ENCODE results near the gene PPP1R14B. TPM values are rescaled to one million over a fixed set of nuclear protein-coding genes. Genes with fewer than 3 reads are reported as not detected.

Gene PPP1R14B
- total and polyA plus RNA-seq, 2 of the 13 experiments (the other 11 are each of a cell fraction or from before 2014, with no cell fraction given) = 110 to 148 TPM

DNA sequence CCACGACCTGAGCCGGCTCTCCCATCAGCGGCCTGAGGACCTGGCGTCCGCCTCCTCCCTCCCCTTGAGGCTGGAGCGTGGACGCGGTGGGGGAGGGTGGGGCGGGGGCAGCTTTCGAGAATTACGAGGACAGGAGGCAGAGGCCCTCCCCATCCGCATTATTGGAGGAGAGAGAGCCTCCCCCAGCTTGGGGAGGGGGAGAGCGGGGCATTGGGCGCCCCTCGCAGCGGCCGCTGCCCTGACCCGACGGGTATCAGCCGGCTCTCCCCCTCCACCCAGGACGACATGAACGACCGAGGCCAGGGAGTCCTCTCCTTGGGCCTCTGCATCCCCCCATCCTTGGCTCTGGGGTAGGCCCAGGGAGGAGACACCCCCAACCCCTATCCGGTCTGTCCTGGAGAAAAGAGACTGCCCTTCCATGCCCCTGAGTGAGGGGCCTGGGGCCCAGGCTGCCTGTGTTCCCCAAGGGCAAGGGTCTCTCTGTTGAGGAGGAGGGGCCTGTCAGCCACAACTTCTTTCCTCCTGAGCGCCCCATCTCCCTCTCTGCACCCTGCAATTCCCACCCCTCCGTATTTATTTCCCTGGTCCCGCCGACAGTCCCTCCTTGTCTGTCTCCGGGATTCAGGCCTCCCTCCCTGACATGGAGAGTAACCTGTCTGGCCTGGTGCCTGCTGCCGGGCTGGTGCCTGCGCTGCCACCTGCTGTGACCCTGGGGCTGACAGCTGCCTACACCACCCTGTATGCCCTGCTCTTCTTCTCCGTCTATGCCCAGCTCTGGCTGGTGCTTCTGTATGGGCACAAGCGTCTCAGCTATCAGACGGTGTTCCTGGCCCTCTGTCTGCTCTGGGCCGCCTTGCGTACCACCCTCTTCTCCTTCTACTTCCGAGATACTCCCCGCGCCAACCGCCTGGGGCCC, 39.4 kb upstream of the PPP1R14B start (continued):
- TF ChIP-seq KLF6 (CRISPR knock-in tag; IDR thresholded peaks at IDR 0.05) = 0 out of 2 replicates have a peak, but pooled peaks have one; percentile 15
- TF ChIP-seq CBX2 (IDR thresholded peaks at IDR 0.05; ENCODE audit: low read depth, low read length) = no peak
- no peak for TF ChIP-seq CBX2 (CRISPR knock-in tag; IDR thresholded peaks at IDR 0.05; ENCODE audit: low read depth)
- TF ChIP-seq MEIS1 (CRISPR knock-in tag; IDR thresholded peaks at IDR 0.05; ENCODE audit: borderline replicate concordance) = no peak
- TF ChIP-seq, protein P1, sequence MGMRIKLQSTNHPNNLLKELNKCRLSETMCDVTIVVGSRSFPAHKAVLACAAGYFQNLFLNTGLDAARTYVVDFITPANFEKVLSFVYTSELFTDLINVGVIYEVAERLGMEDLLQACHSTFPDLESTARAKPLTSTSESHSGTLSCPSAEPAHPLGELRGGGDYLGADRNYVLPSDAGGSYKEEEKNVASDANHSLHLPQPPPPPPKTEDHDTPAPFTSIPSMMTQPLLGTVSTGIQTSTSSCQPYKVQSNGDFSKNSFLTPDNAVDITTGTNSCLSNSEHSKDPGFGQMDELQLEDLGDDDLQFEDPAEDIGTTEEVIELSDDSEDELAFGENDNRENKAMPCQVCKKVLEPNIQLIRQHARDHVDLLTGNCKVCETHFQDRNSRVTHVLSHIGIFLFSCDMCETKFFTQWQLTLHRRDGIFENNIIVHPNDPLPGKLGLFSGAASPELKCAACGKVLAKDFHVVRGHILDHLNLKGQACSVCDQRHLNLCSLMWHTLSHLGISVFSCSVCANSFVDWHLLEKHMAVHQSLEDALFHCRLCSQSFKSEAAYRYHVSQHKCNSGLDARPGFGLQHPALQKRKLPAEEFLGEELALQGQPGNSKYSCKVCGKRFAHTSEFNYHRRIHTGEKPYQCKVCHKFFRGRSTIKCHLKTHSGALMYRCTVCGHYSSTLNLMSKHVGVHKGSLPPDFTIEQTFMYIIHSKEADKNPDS (CRISPR knock-in tag; IDR thresholded peaks at IDR 0.05) = no peak
- no peak for TF ChIP-seq TP53 (CRISPR knock-in tag; conservative IDR thresholded peaks at IDR 0.05)
- TF ChIP-seq, protein P2, sequence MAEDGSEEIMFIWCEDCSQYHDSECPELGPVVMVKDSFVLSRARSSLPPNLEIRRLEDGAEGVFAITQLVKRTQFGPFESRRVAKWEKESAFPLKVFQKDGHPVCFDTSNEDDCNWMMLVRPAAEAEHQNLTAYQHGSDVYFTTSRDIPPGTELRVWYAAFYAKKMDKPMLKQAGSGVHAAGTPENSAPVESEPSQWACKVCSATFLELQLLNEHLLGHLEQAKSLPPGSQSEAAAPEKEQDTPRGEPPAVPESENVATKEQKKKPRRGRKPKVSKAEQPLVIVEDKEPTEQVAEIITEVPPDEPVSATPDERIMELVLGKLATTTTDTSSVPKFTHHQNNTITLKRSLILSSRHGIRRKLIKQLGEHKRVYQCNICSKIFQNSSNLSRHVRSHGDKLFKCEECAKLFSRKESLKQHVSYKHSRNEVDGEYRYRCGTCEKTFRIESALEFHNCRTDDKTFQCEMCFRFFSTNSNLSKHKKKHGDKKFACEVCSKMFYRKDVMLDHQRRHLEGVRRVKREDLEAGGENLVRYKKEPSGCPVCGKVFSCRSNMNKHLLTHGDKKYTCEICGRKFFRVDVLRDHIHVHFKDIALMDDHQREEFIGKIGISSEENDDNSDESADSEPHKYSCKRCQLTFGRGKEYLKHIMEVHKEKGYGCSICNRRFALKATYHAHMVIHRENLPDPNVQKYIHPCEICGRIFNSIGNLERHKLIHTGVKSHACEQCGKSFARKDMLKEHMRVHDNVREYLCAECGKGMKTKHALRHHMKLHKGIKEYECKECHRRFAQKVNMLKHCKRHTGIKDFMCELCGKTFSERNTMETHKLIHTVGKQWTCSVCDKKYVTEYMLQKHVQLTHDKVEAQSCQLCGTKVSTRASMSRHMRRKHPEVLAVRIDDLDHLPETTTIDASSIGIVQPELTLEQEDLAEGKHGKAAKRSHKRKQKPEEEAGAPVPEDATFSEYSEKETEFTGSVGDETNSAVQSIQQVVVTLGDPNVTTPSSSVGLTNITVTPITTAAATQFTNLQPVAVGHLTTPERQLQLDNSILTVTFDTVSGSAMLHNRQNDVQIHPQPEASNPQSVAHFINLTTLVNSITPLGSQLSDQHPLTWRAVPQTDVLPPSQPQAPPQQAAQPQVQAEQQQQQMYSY (CRISPR knock-in tag; IDR thresholded peaks at IDR 0.05) = no peak
- TF ChIP-seq KLF12 (CRISPR knock-in tag; IDR thresholded peaks at IDR 0.05; ENCODE audit: borderline replicate concordance) = no peak
- TF ChIP-seq, protein P3, sequence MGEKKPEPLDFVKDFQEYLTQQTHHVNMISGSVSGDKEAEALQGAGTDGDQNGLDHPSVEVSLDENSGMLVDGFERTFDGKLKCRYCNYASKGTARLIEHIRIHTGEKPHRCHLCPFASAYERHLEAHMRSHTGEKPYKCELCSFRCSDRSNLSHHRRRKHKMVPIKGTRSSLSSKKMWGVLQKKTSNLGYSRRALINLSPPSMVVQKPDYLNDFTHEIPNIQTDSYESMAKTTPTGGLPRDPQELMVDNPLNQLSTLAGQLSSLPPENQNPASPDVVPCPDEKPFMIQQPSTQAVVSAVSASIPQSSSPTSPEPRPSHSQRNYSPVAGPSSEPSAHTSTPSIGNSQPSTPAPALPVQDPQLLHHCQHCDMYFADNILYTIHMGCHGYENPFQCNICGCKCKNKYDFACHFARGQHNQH (CRISPR knock-in tag; IDR thresholded peaks at IDR 0.05) = no peak
- TF ChIP-seq ZNF839 (CRISPR knock-in tag; IDR thresholded peaks at IDR 0.05; ENCODE audit: borderline replicate concordance) = no peak
- TF ChIP-seq SMAD3 (CRISPR knock-in tag; IDR thresholded peaks at IDR 0.05) = no peak
- TF ChIP-seq GATAD1 (CRISPR knock-in tag; IDR thresholded peaks at IDR 0.05) = peak; percentile 2; the same call in 1 of the 2 replicates
- no peak for TF ChIP-seq MIER3 (CRISPR knock-in tag; IDR thresholded peaks at IDR 0.05; ENCODE audit: borderline replicate concordance)
- TF ChIP-seq HOXD1 (CRISPR knock-in tag; IDR thresholded peaks at IDR 0.05) = no peak
- no peak for TF ChIP-seq NBN (conservative IDR thresholded peaks at IDR 0.05)
- TF ChIP-seq ZC3H13 (CRISPR knock-in tag; IDR thresholded peaks at IDR 0.05) = no peak
- TF ChIP-seq ZNF777 (CRISPR knock-in tag; IDR thresholded peaks at IDR 0.05) = no peak
- TF ChIP-seq SAP130 (CRISPR knock-in tag; IDR thresholded peaks at IDR 0.05; ENCODE audit: low read depth) = peak; percentile 37; the same call in 1 of the 2 replicates
- TF ChIP-seq ZNF766 (CRISPR knock-in tag; IDR thresholded peaks at IDR 0.05; ENCODE audit: borderline replicate concordance) = no peak
- TF ChIP-seq, protein P4, sequence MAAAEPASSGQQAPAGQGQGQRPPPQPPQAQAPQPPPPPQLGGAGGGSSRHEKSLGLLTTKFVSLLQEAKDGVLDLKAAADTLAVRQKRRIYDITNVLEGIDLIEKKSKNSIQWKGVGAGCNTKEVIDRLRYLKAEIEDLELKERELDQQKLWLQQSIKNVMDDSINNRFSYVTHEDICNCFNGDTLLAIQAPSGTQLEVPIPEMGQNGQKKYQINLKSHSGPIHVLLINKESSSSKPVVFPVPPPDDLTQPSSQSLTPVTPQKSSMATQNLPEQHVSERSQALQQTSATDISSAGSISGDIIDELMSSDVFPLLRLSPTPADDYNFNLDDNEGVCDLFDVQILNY (CRISPR knock-in tag; conservative IDR thresholded peaks at IDR 0.05) = no peak
- TF ChIP-seq ZNF543 (CRISPR knock-in tag; IDR thresholded peaks at IDR 0.05) = 0 out of 2 replicates have a peak, but pooled peaks have one; percentile 41
- TF ChIP-seq NFRKB (IDR thresholded peaks at IDR 0.05) = no peak
- no peak for TF ChIP-seq ZNF235 (CRISPR knock-in tag; IDR thresholded peaks at IDR 0.05; ENCODE audit: borderline replicate concordance)

Data from HepG2 (cell line).